GM19328 (cell line): ENCODE data around the gene RNF214.
"Not testable (repeated sequence)": the region's sequence is repeated elsewhere in the genome, so short reads cannot be mapped to it uniquely, and the experiment has no call there.

ENCODE experiments used
- ATAC-seq: cut with Tn5 transposase; IDR thresholded peaks from one replicate; pipeline ENCODE4 v1.9.1; 2021; ENCODE audit warnings: mild to moderate bottlenecking, moderate library complexity; ENCODE audit not compliant: unreplicated experiment

RNF214 gene

GRCh38 chr11:117229931-117230285 is 2.6 kb upstream of the RNF214 start:
- no peak for ATAC-seq

GRCh38 chr11:117230286-117230961 is 2.0 kb upstream of the RNF214 start:
- ATAC-seq = no peak

- ATAC-seq = no peak
These were observed 1.3 kb upstream of the RNF214 start for GRCh38 chr11:117230999-117231841.

- no peak for ATAC-seq
These were observed 704 bp upstream of the RNF214 start, which contains the start of gene PCSK7 for GRCh38 chr11:117231842-117232091. Gene PCSK7 (minus strand): TSS chr11:117232073. CDS start chr11:117229844, 2,229 bp downstream.

GRCh38 chr11:117232911-117233409 is 489 bp downstream of the RNF214 start:
- ATAC-seq = no peak

- no peak for ATAC-seq
These were observed 5.8 kb downstream of the RNF214 start for GRCh38 chr11:117238221-117238620.

- ATAC-seq = no peak
These were observed 6.8 kb downstream of the RNF214 start for GRCh38 chr11:117239295-117239694.

- no peak for ATAC-seq
These were observed 15.9 kb downstream of the RNF214 start for GRCh38 chr11:117248341-117248740.

- ATAC-seq = no peak
These were observed 17.1 kb downstream of the RNF214 start for GRCh38 chr11:117249571-117249970.

GRCh38 chr11:117251506-117251905 is 19.0 kb downstream of the RNF214 start:
- ATAC-seq = no peak

- no peak for ATAC-seq
These were observed 23.5 kb downstream of the RNF214 start for GRCh38 chr11:117255966-117256365.

GRCh38 chr11:117256573-117256972 is 24.1 kb downstream of the RNF214 start:
- ATAC-seq = no peak

- ATAC-seq = no peak
These were observed 26.1 kb downstream of the RNF214 start for GRCh38 chr11:117258576-117258975.

GRCh38 chr11:117259417-117259816 is 26.9 kb downstream of the RNF214 start:
- ATAC-seq = no peak

- ATAC-seq = not testable (repeated sequence)
These were observed 32.3 kb downstream of the RNF214 start for GRCh38 chr11:117264624-117265323.

- ATAC-seq = no peak
These were observed 33.3 kb downstream of the RNF214 start for GRCh38 chr11:117265745-117266144.

GRCh38 chr11:117269856-117270255 is 37.4 kb downstream of the RNF214 start:
- ATAC-seq = no peak

GRCh38 chr11:117271208-117271607 is 38.7 kb downstream of the RNF214 start:
- ATAC-seq = no peak

- ATAC-seq = not testable (repeated sequence)
These were observed 39.7 kb downstream of the RNF214 start for GRCh38 chr11:117272175-117272574.

GRCh38 chr11:117273550-117274289 is 41.2 kb downstream of the RNF214 start:
- ATAC-seq = no peak

- no peak for ATAC-seq
These were observed 45.9 kb downstream of the RNF214 start for GRCh38 chr11:117278347-117278746.
